OCI-LY7 (cell line): Measurements from ENCODE around the gene KDM3A.

Experiments used
- EZH2phosphoT487 ChIP-seq: fragments of 200-600 bp; sonication (generic); IDR thresholded peaks from 2 replicates; pipeline ENCODE4 v1.6.1; 2018; ENCODE audit warnings: low read depth, borderline replicate concordance, mild to moderate bottlenecking, mixed run types, antibody characterized with exemption, low read length, moderate library complexity, mixed read lengths
- TF ChIP-seq, protein P1 (sequence below): fragments of 200-600 bp; sonication (generic); conservative IDR thresholded peaks from 2 replicates; pipeline ENCODE4 v1.5.1; 2014; ENCODE audit warnings: mild to moderate bottlenecking, antibody characterized with exemption, low read length, moderate library complexity, mixed read lengths

DNA sequence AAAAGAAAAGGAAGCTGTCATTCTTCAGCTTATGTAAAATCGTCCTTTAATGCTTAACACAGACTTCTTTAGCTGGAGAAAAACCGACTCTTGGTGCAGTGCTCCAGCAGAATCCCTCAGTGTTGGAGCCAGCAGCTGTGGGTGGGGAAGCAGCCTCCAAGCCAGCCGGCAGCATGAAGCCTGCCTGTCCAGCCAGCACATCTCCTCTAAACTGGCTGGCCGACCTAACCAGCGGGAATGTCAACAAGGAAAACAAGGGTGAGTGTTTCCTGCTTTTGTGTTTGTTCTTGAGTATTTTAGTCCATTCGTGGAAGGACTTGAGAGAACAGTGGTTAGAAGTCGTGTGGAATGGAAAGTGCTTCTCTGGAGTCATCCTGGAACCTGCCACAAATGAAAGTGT is 38.9 kb downstream of the KDM3A start:
- TF ChIP-seq, protein P1, sequence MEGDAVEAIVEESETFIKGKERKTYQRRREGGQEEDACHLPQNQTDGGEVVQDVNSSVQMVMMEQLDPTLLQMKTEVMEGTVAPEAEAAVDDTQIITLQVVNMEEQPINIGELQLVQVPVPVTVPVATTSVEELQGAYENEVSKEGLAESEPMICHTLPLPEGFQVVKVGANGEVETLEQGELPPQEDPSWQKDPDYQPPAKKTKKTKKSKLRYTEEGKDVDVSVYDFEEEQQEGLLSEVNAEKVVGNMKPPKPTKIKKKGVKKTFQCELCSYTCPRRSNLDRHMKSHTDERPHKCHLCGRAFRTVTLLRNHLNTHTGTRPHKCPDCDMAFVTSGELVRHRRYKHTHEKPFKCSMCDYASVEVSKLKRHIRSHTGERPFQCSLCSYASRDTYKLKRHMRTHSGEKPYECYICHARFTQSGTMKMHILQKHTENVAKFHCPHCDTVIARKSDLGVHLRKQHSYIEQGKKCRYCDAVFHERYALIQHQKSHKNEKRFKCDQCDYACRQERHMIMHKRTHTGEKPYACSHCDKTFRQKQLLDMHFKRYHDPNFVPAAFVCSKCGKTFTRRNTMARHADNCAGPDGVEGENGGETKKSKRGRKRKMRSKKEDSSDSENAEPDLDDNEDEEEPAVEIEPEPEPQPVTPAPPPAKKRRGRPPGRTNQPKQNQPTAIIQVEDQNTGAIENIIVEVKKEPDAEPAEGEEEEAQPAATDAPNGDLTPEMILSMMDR, result no peak
- no peak for TF ChIP-seq EZH2phosphoT487
